ENCODE measurements around the gene GTPBP2.

GRCh38 chr6:43669050-43669921 is 40.2 kb upstream of the GTPBP2 start:
- TF ChIP-seq CTCF (IDR thresholded peaks at IDR 0.05 in 2 of 3, conservative IDR thresholded peaks at IDR 0.05 in 1 of 3; ENCODE audit: control insufficient read depth in 2 of 3, extremely low read depth in 1 of 3, insufficient read depth in 1 of 3, low read depth in 3 of 3, low read length in 3 of 3) (no peak), STAT1 (conservative IDR thresholded peaks at IDR 0.05) (no peak)

Data from GM12878 (cell line).